GM10248 (cell line): Measurements from ENCODE around the gene BAZ1B.
"Not testable (repeated sequence)": the region's sequence is repeated elsewhere in the genome, so short reads cannot be mapped to it uniquely, and the experiment has no call there.

Experiments
- CTCF ChIA-PET: fragments of 300-600 bp; sonication (Branson Sonifier 250); formaldehyde crosslinking; extraction: SDS; loops from one replicate; lab custom pipeline; 2021; ENCODE audit warnings: antibody characterized with exemption; lab: Yijun Ruan, JAX
- POLR2A ChIA-PET: fragments of 350-650 bp; sonication (Branson Sonifier 250); formaldehyde crosslinking; extraction: SDS; loops from one replicate; lab custom pipeline; 2020; ENCODE audit warnings: antibody characterized with exemption; lab: Yijun Ruan, JAX
- DNase-seq: peaks from one replicate; pipeline ENCODE4 v3.0.0; 2012; ENCODE audit errors: extremely low spot score
- CTCF ChIP-seq: IDR thresholded peaks from 2 replicates; pipeline ENCODE4 v1.5.1; 2012; ENCODE audit warnings: mild to moderate bottlenecking, low read depth; ENCODE audit errors: extremely low read depth, missing control alignments, control extremely low read depth

Gene BAZ1B

GRCh38 chr7:73435471-73436009 lies 86.6 kb downstream of the BAZ1B start:
- POLR2A ChIA-PET: no interaction called here
- no peak for DNase-seq
- TF ChIP-seq CTCF: no peak
- CTCF ChIA-PET: interaction anchor here (0.9 to 1.9 kb wide), 2 partner anchors 16 to 18 kb away, joined by 3 to 12 read pairs; no protein-coding TSS in a partner anchor

GRCh38 chr7:73434701-73435069 lies 87.4 kb downstream of the BAZ1B start:
- TF ChIP-seq CTCF: no peak
- no peak for DNase-seq
- ChIA-PET POLR2A (no interaction called here), CTCF (interaction anchor here (0.9 to 1.9 kb wide), 2 partner anchors 17 kb away, joined by 3 to 12 read pairs; no protein-coding TSS in a partner anchor)

- TF ChIP-seq CTCF: no peak
- CTCF ChIA-PET: interaction anchor here (1.0 kb wide), 1 partner anchor 17 kb away, joined by 3 read pairs; no protein-coding TSS in a partner anchor
- DNase-seq: no peak
- POLR2A ChIA-PET: no interaction called here
Measured at GRCh38 chr7:73433924-73434700, 88.0 kb downstream of the BAZ1B start.

- DNase-seq: no peak
- POLR2A ChIA-PET: no interaction called here
- no peak for TF ChIP-seq CTCF
- CTCF ChIA-PET: interaction anchor here (1.5 to 1.7 kb wide), 3 partner anchors 13 to 19 kb away, joined by 3 to 5 read pairs (median 5); no protein-coding TSS in a partner anchor
Measured at GRCh38 chr7:73432676-73433075, 89.4 kb downstream of the BAZ1B start.

- ChIA-PET CTCF (interaction anchor here (1.7 kb wide), 1 partner anchor 21 kb away, joined by 5 read pairs; no protein-coding TSS in a partner anchor), POLR2A (no interaction called here)
- TF ChIP-seq CTCF: no peak
- DNase-seq: no peak
Measured at GRCh38 chr7:73431041-73431835, 90.9 kb downstream of the BAZ1B start.

GRCh38 chr7:73430540-73430939 lies 91.6 kb downstream of the BAZ1B start:
- CTCF ChIA-PET, DNase-seq, POLR2A ChIA-PET: not testable (repeated sequence)
